ENCODE data around the gene RBM45. TPM values are rescaled to one million over a fixed set of nuclear protein-coding genes. Genes with fewer than 3 reads are reported as not detected.

RBM45 gene, protein sequence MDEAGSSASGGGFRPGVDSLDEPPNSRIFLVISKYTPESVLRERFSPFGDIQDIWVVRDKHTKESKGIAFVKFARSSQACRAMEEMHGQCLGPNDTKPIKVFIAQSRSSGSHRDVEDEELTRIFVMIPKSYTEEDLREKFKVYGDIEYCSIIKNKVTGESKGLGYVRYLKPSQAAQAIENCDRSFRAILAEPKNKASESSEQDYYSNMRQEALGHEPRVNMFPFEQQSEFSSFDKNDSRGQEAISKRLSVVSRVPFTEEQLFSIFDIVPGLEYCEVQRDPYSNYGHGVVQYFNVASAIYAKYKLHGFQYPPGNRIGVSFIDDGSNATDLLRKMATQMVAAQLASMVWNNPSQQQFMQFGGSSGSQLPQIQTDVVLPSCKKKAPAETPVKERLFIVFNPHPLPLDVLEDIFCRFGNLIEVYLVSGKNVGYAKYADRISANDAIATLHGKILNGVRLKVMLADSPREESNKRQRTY
- total RNA-seq (1 to 10 TPM; 8.1 to 9.9 (median 8.6) TPM), polyA plus RNA-seq (7.8 TPM)
- long read RNA-seq, donor 1, transcript RBM45-201 (10 exons, 1,785 nt), result major isoform, 5 of 17 reads
- long read RNA-seq, donor 1, partial matches to known transcripts, result 0 of 17 reads
- long read RNA-seq, donor 1, other reads (novel, unspliced or antisense), result 9 of 17 reads
- long read RNA-seq, donor 2, partial matches to known transcripts, result 0 of 4 reads
- long read RNA-seq, donor 2, other reads (novel, unspliced or antisense), result 1 of 4 reads
- long read RNA-seq, donor 3, transcript RBM45-201 (10 exons, 1,785 nt), result major isoform, 36 of 61 reads
- long read RNA-seq, donor 3, partial matches to known transcripts, result 6 of 61 reads
- long read RNA-seq, donor 3, other reads (novel, unspliced or antisense), result 15 of 61 reads
- long read RNA-seq, donor 4, partial matches to known transcripts, result 0 of 6 reads
- long read RNA-seq, donor 4, other reads (novel, unspliced or antisense), result 2 of 6 reads

DNA sequence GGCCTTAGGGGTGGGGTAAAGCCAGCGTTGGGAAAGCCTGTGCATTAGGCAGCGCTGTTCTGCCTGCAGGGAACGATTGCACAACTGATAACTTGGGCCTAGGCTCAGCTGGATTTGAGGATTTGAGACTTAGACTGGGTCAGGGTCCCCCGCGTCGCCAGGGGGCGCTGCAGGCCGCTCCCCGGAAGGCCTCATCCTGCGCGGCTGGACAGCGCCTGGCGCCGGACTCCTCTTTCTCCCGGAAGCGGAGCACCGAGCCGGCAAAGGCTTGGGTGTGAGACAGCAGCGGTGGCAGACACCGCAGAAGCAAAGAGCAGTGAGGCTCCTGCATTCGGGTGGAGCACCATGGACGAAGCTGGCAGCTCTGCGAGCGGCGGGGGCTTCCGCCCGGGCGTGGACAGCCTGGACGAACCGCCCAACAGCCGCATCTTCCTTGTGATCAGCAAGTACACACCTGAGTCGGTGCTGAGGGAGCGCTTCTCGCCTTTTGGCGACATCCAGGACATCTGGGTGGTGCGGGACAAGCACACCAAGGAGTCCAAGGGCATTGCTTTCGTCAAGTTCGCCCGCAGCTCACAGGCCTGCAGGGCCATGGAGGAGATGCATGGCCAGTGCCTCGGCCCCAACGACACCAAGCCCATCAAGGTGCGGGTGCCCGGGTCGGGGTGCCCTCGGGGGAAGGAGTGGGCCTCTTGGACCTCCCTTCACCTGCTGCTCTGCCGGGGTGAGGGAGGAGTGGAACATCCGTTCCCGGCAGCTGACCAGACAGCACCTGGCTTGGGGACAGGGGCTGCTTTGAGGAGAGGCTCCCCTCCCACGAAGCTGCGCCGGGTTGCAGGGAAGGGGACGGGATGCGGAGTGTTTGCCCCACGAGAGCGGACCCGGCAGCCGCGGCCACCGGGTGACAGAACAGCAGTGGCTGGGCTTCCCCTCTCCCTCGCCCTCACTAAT is at the start of gene RBM45:
Gene RBM45 (plus strand): TSS at position 236 of the 951 bp plus-strand sequence. CDS start 110 bp downstream, at position 346.
- under 1% methylated on average over 60 of the region's 60 CpGs for WGBS
- ATAC-seq (peak; percentile 99), DNase-seq (peak; percentile 94 to 98 (median 97))
- no peaks in the 10 kb centered on the region for H3K4me1 ChIP-seq (ENCODE audit: control insufficient read depth, insufficient read depth, low read length)
- no peaks in the 10 kb centered on the region for H3K9me3 ChIP-seq (ENCODE audit: control insufficient read depth, low read length)
- no peaks in the 10 kb centered on the region for H3K27me3 ChIP-seq (ENCODE audit: control insufficient read depth, insufficient read depth)
- peak within 1 kb of the TSS; percentile 50 for H3K27ac ChIP-seq (ENCODE audit: low read length)
- intact Hi-C loops (cut with DNase I), result loop anchor here in 3 of 4 donors (5.0 to 10.0 kb wide), 3 partner anchors 62 to 302 kb away; no protein-coding TSS in a partner anchor
- H3K4me3 ChIP-seq (ENCODE audit: low read length), result peak within 1 kb of the TSS; percentile 76

DNA sequence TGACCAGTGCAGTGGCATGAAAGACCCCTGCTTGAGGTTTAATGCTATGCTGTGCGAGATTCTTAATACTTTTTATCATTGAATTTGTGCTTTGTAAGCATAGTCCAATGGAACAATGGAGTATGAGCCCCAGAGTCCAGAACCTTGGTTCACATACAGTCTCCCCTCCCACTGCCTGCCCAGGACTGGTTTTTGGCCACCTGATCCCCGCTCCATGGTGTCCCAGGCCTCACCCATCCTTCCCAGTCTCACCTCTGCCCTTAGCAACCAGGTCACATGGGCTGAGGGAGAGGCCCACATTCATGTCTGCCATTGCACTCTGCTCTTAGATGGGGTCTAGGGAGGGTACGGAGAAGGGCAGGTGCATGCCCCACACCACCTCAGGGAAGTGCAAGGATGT is 45.9 kb upstream of the RBM45 start:
- DNase-seq, result no peak
- WGBS, result 92% methylated on average over 3 of the region's 3 CpGs
- no peaks in the 10 kb centered on the region for H3K4me1 ChIP-seq (ENCODE audit: control insufficient read depth, insufficient read depth, low read length)
- H3K27ac ChIP-seq (ENCODE audit: low read length), result no peak overlapping the region
- no peak for ATAC-seq
- intact Hi-C loops (cut with DNase I), result no loop called here
- no peaks in the 10 kb centered on the region for H3K27me3 ChIP-seq (ENCODE audit: control insufficient read depth, insufficient read depth)
- H3K9me3 ChIP-seq (ENCODE audit: control insufficient read depth, low read length), result no peaks in the 10 kb centered on the region
- H3K4me3 ChIP-seq (ENCODE audit: low read length), result no peak overlapping the region

DNA sequence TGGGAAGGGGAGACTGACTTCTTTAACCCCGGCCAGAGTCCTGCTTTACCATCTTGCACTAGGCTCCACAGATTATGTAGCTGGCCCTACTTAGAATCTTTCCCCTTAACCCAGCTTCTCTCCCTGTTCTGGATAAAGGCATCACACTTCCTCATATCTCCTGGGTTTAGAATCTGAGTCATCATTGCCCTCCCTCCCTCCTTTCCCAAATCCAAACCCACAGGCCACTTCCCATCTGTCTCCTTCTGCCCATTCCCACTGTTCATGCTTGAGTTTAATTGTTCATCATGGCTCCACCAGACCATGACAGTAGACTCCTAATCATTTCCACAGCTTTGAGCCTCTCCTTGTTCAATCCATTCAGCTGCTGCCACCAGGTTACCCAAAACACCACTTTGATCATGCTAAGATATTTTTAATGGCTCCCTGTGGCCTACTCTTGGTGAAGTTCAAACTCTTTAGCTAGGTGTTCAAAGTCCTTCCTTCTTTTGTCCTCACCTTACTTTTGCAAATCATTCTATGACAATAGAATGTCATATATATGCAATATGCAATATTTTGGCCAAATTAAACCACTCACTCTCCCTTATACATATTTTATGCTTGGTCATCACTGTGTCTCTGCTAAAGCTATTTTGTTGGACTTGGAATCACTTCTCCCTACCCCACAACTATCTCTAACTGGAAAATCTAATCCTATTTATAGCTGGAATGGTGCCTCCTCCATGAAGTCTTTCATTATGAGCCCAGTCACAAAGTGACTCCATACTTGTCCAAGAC is 45.2 kb upstream of the RBM45 start:
- ATAC-seq, result no peak

DNA sequence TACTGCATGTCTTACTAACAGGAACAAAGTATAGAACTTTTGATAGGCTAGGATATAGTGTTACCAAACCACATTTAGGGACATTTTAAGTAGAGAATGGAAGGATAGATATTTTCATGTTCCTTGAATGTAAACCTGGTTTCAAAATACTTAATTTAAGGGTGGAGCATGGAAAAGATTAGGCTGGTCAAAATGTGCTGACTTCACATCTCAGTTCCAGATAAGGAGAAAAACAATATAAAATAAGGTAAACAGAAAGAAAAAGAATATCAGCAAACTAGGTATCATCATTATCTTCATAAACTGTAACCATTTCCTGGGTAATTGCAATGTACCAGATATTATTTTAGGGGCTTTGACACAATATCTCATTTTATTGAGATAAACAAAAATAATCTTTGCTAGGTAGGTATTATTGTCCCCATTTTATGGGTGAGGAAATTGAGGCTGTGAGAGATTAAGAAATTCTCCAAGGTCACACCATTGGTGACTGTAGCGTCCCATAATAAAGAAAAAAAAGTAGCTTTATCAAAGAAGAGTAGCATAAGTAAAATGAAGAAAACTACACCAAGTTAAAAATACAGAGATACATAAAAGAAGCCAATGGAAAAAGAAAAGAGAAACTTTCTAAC is 43.3 kb upstream of the RBM45 start:
- Histone ChIP-seq H3K4me3 (ENCODE audit: low read length) (no peak overlapping the region), H3K27ac (ENCODE audit: low read length) (no peak overlapping the region), H3K9me3 (ENCODE audit: control insufficient read depth, low read length) (no peaks in the 10 kb centered on the region), H3K4me1 (ENCODE audit: control insufficient read depth, insufficient read depth, low read length) (no peaks in the 10 kb centered on the region), H3K27me3 (ENCODE audit: control insufficient read depth, insufficient read depth) (no peaks in the 10 kb centered on the region)
- intact Hi-C loops (cut with DNase I), result no loop called here
- DNase-seq, result no peak
- no peak for ATAC-seq
- 82% methylated on average over 1 of the region's 1 CpG for WGBS

More for the DNA sequence above, 45.2 kb upstream of the RBM45 start:
- Histone ChIP-seq H3K9me3 (ENCODE audit: control insufficient read depth, low read length) (no peaks in the 10 kb centered on the region), H3K4me1 (ENCODE audit: control insufficient read depth, insufficient read depth, low read length) (no peaks in the 10 kb centered on the region), H3K27me3 (ENCODE audit: control insufficient read depth, insufficient read depth) (no peaks in the 10 kb centered on the region), H3K4me3 (ENCODE audit: low read length) (no peak overlapping the region), H3K27ac (ENCODE audit: low read length) (no peak overlapping the region)
- 93% methylated on average over 1 of the region's 1 CpG for WGBS
- no peak for DNase-seq
- intact Hi-C loops (cut with DNase I), result no loop called here

DNA sequence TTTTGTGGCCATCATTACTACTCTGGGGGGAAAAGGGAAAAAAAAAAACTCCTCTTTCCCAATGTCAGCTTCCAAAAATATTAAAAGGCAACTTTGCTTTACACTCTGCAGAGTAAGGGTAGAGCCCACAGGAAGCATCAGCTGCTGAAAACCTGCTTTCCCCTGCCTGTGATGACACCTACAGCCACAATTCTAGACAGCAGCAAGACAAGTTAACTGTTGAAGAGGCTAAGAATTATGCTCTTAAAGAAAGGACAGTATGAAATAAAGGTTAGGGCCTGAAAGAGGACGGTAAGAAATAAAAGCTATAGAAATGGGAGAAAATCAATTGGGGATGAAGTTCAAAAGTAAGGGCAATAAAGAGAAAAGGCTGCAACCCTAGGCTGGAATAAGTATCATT is 42.7 kb upstream of the RBM45 start:
- H3K4me1 ChIP-seq (ENCODE audit: control insufficient read depth, insufficient read depth, low read length), result no peaks in the 10 kb centered on the region
- H3K4me3 ChIP-seq (ENCODE audit: low read length), result no peak overlapping the region
- DNase-seq (no peak), ATAC-seq (no peak)
- intact Hi-C loops (cut with DNase I), result no loop called here
- no peaks in the 10 kb centered on the region for H3K9me3 ChIP-seq (ENCODE audit: control insufficient read depth, low read length)
- no peaks in the 10 kb centered on the region for H3K27me3 ChIP-seq (ENCODE audit: control insufficient read depth, insufficient read depth)
- WGBS, result 75% methylated on average over 1 of the region's 1 CpG
- no peak overlapping the region for H3K27ac ChIP-seq (ENCODE audit: low read length)

DNA sequence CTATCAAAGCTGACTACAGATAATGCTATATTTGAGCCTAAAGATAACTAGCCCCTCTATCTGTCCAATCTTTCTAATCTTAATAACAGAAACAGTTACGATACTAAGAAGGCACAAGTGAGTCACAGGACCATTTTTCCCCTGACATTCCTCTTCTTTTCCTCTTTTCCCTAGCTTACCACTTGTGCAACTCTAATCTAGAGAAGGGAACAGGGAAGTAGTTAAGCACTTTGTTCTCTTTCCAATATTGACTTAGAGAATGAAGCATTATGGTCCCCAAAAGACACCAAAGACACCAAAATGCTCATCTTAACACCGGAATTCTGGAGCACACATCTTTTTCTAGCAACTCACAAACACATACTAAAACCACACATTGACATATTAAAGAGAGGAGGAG is 41.4 kb upstream of the RBM45 start:
- H3K9me3 ChIP-seq (ENCODE audit: control insufficient read depth, low read length), result no peaks in the 10 kb centered on the region
- no peaks in the 10 kb centered on the region for H3K27me3 ChIP-seq (ENCODE audit: control insufficient read depth, insufficient read depth)
- whole genome bisulfite sequencing, result 45% methylated on average over 2 of the region's 2 CpGs
- ATAC-seq, result no peak
- intact Hi-C loops (cut with DNase I), result no loop called here
- DNase-seq, result no peak
- H3K4me3 ChIP-seq (ENCODE audit: low read length), result no peak overlapping the region
- no peak overlapping the region for H3K27ac ChIP-seq (ENCODE audit: low read length)
- H3K4me1 ChIP-seq (ENCODE audit: control insufficient read depth, insufficient read depth, low read length), result no peaks in the 10 kb centered on the region

DNA sequence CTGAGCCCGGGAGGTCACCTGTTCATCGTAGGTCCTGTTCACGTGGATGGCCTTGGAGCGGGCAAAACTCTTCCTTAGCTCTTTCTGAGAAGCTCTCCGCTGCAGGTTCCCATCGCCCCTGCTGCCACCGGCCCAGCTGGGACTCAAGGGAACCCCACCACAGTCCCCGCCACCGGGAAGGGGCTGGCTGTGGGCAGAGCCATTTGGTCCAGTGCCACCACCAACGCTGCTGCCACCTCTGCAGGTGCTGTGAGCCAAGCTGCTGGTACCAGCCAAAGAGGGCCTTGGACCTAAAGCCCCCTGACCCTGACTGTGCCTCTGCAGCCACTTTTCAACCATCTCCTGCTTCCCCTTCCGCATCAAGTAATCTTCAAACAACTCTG is 40.2 kb upstream of the RBM45 start:
- intact Hi-C loops (cut with DNase I), result no loop called here
- H3K4me1 ChIP-seq (ENCODE audit: control insufficient read depth, insufficient read depth, low read length), result no peaks in the 10 kb centered on the region
- WGBS, result 82% methylated on average over 11 of the region's 11 CpGs
- H3K4me3 ChIP-seq (ENCODE audit: low read length), result no peak overlapping the region
- peak; percentile 10 to 20 for ATAC-seq
- no peak overlapping the region for H3K27ac ChIP-seq (ENCODE audit: low read length)
- H3K9me3 ChIP-seq (ENCODE audit: control insufficient read depth, low read length), result no peaks in the 10 kb centered on the region
- peak in 1 of 3 donors; percentile 56 for DNase-seq
- H3K27me3 ChIP-seq (ENCODE audit: control insufficient read depth, insufficient read depth), result no peaks in the 10 kb centered on the region

DNA sequence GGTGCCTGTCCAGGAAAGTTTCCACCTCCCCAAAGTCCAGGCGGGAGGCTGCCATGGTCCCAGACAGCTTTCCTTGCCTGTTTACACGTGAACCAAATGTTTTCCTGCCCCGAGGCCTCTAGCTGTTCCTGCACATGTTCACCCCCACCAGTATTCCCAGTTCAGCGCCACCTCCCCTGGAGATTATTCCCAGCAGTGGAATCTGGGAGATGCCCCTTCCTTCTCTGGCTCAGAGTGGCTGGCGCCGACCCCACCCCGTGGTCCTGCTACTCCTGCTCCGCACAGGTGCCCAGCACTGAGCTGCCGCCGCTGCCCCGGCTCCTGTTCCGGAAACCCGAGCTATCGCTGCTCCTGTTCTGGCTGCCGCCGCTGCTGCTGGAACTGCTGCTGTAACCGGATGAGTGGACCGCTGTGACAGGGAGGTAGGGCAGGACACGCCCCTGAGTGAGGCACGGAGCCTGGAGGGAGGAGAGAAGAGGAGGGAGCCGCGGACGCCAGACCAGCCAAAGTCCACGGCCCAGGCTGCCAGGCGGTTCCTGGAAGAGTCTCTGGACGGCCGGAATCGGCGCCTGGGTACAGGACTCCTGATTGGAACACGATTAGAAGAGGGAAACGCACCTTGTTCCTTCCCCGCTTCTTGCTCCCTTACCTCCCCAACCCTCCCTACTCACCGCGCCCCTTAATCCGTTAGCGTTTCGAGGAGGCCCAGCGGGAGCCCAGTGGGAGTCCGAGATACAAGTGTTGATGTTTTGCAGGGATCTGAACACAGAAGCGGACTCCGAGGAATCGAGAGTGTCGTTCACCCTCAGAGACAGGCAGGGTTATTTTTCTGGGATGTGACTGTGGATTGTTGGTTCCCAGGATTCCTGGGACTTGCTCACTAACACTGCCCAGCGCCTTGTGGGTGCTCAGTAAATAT is 39.6 kb upstream of the RBM45 start, which contains the start of gene PDE11A:
Gene PDE11A (minus strand): TSS at position 395 of the 919 bp plus-strand sequence. CDS start 340 bp downstream, at position 55.
- WGBS, result 2% methylated on average over 44 of the region's 44 CpGs
- Histone ChIP-seq H3K4me1 (ENCODE audit: control insufficient read depth, insufficient read depth, low read length) (no peaks in the 10 kb centered on the region), H3K27me3 (ENCODE audit: control insufficient read depth, insufficient read depth) (no peaks in the 10 kb centered on the region), H3K27ac (ENCODE audit: low read length) (no peak within 1 kb of the TSS), H3K9me3 (ENCODE audit: control insufficient read depth, low read length) (no peaks in the 10 kb centered on the region), H3K4me3 (ENCODE audit: low read length) (peak within 1 kb of the TSS; percentile 50)
- peak; percentile 98 to 99 for ATAC-seq
- intact Hi-C loops (cut with DNase I), result no loop called here
- peak; percentile 82 to 90 (median 90) for DNase-seq

Data from right cardiac atrium (tissue), 5 donors.